ENCODE measurements around the gene PACSIN1.

Gene PACSIN1

DNA sequence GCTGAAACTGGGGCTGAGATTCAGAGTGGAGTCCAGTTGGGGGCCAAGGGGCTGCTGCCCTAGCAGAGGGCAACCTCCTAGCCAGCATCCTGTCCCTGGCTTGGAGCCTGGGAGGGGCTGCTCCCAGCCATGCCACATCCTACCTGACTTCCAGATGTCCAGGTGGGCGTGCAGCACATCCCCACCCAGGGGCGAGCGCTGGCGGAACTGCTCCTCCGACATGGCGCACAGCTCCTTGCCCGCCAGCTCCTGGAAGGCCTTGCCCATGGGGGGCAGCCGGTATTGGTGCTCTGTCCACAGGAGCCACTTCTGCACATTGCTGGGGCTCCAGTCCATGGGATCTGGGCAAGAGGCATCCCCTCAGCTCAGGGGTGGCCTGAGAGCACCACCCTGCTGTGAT is 75.0 kb downstream of the PACSIN1 start:
- no peaks in the 10 kb centered on the region for H3K79me2 ChIP-seq (ENCODE audit: low read length)
- H3K27me3 ChIP-seq (ENCODE audit: low read depth, low read length): no peaks in the 10 kb centered on the region
- no peaks in the 10 kb centered on the region for H3K4me1 ChIP-seq (ENCODE audit: low read length)
- no peak overlapping the region for H3K9ac ChIP-seq (ENCODE audit: low read length)
- no peak overlapping the region for H2AFZ ChIP-seq (ENCODE audit: low read depth, low read length)
- H3K4me3 ChIP-seq (ENCODE audit: low read length): no peak overlapping the region
- TF ChIP-seq, protein P1, sequence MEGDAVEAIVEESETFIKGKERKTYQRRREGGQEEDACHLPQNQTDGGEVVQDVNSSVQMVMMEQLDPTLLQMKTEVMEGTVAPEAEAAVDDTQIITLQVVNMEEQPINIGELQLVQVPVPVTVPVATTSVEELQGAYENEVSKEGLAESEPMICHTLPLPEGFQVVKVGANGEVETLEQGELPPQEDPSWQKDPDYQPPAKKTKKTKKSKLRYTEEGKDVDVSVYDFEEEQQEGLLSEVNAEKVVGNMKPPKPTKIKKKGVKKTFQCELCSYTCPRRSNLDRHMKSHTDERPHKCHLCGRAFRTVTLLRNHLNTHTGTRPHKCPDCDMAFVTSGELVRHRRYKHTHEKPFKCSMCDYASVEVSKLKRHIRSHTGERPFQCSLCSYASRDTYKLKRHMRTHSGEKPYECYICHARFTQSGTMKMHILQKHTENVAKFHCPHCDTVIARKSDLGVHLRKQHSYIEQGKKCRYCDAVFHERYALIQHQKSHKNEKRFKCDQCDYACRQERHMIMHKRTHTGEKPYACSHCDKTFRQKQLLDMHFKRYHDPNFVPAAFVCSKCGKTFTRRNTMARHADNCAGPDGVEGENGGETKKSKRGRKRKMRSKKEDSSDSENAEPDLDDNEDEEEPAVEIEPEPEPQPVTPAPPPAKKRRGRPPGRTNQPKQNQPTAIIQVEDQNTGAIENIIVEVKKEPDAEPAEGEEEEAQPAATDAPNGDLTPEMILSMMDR (IDR thresholded peaks at IDR 0.05; ENCODE audit: low read depth, low read length): no peak
- TF ChIP-seq EZH2phosphoT487 (IDR thresholded peaks at IDR 0.05; ENCODE audit: low read depth): no peak
- no peak overlapping the region for H3K4me2 ChIP-seq (ENCODE audit: low read length)
- no peaks in the 10 kb centered on the region for H3K36me3 ChIP-seq (replicated peaks; ENCODE audit: low read depth, low read length)
- H3K9me3 ChIP-seq (ENCODE audit: insufficient read depth, low read length): no peaks in the 10 kb centered on the region
- no peak overlapping the region for H3K27ac ChIP-seq (ENCODE audit: low read length)
- no peaks in the 10 kb centered on the region for H4K20me1 ChIP-seq (ENCODE audit: insufficient read depth, low read length)

DNA sequence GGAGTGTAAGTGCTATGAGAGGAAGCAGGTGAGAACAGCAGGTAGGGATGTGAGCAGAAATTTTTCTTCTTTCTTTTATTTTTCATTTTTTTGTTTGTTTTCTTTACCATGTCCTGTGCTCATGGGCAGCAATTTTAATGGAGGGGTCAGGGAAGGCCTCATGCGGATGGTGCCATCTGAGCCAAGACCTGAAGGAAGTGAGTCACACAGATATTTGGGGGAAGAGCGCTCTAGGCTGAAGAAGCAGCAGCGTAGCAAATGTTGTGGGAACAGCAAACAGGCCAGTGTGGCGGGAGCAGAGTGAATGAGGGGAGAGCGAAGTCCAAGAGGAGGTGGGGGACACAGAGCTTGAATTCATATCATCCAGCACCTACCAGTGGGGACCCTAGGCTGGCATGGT is 77.5 kb downstream of the PACSIN1 start:
- Histone ChIP-seq H3K4me3 (ENCODE audit: low read length) (no peak overlapping the region), H3K9ac (ENCODE audit: low read length) (no peak overlapping the region), H3K27me3 (ENCODE audit: low read depth, low read length) (no peaks in the 10 kb centered on the region), H3K27ac (ENCODE audit: low read length) (no peak overlapping the region), H3K79me2 (ENCODE audit: low read length) (no peaks in the 10 kb centered on the region), H3K36me3 (replicated peaks; ENCODE audit: low read depth, low read length) (no peaks in the 10 kb centered on the region), H4K20me1 (ENCODE audit: insufficient read depth, low read length) (no peaks in the 10 kb centered on the region), H3K9me3 (ENCODE audit: insufficient read depth, low read length) (no peaks in the 10 kb centered on the region), H3K4me2 (ENCODE audit: low read length) (no peak overlapping the region), H3K4me1 (ENCODE audit: low read length) (no peaks in the 10 kb centered on the region), H2AFZ (ENCODE audit: low read depth, low read length) (no peak overlapping the region)
- no peak for TF ChIP-seq EZH2phosphoT487 (IDR thresholded peaks at IDR 0.05; ENCODE audit: low read depth)
- TF ChIP-seq, protein P1 (IDR thresholded peaks at IDR 0.05; ENCODE audit: low read depth, low read length): no peak

DNA sequence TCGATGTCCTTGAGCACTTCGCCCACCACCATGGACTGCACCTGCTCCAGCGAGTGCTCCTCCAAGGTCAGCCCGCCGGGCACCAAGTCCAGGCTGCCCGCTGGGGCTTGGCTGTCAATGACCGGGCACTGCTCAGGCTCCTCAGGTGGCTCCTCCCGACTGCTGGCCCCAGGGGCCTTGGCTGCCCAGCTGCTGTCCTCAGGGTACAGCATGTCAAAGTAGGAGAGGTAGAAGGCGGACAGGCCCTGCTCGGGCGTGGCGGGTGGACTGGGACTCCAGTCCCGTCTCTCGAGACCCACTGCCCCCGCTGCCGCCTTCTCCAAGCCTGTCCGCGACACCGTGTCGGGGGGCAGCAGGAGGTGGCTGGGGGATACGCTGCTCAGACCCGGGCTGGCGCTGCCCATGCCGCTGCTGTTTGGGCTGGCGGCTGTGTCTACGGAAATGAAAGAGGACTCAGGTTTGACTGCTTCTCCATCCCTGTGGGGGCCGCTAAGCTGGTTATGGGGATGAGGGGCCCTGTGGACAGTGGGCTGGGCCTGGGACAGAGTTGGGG is 78.3 kb downstream of the PACSIN1 start:
- Histone ChIP-seq H2AFZ (ENCODE audit: low read depth, low read length) (no peak overlapping the region), H4K20me1 (ENCODE audit: insufficient read depth, low read length) (no peaks in the 10 kb centered on the region), H3K4me2 (ENCODE audit: low read length) (no peak overlapping the region), H3K9ac (ENCODE audit: low read length) (no peak overlapping the region), H3K27ac (ENCODE audit: low read length) (no peak overlapping the region), H3K9me3 (ENCODE audit: insufficient read depth, low read length) (no peaks in the 10 kb centered on the region), H3K4me3 (ENCODE audit: low read length) (no peak overlapping the region), H3K36me3 (replicated peaks; ENCODE audit: low read depth, low read length) (no peaks in the 10 kb centered on the region), H3K79me2 (ENCODE audit: low read length) (no peaks in the 10 kb centered on the region), H3K4me1 (ENCODE audit: low read length) (no peaks in the 10 kb centered on the region), H3K27me3 (ENCODE audit: low read depth, low read length) (no peaks in the 10 kb centered on the region)
- TF ChIP-seq, protein P1 (IDR thresholded peaks at IDR 0.05; ENCODE audit: low read depth, low read length): no peak
- no peak for TF ChIP-seq EZH2phosphoT487 (IDR thresholded peaks at IDR 0.05; ENCODE audit: low read depth)

DNA sequence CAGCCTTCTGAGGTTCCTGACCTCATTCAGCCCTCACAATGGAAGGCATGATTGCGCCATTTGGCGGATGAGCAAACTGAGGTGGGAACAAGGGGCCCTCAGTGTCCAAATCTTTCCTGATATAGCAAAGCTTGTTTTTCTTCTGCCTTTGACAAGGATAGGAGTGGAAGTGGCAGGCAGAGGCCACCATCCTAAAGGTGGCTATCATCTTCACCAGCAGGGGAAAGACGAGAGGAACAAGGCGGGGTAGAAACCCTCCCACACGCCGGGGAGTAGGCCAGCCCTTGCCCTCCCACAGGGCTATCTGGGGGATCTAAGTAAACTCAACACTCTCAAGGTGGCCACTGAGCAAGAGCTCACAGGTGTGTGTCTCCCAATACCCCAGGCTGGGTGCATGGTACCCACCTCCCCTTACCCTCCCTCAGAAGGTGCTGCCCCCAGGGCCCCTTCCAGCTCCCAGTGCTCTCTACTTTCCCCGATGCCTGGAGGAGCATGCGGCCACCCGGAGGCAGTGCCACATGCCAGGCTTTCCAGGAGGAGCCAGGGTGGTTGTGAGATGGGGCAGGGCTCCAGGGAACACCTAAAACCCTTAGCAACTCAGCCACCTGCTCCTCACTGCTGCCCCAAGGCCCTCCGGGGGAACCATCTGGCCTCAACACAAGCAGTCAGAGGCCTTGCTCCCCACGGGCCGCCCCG is 79.0 kb downstream of the PACSIN1 start:
- Histone ChIP-seq H3K27me3 (ENCODE audit: low read depth, low read length) (no peaks in the 10 kb centered on the region), H3K4me1 (ENCODE audit: low read length) (no peaks in the 10 kb centered on the region), H4K20me1 (ENCODE audit: insufficient read depth, low read length) (no peaks in the 10 kb centered on the region), H3K9me3 (ENCODE audit: insufficient read depth, low read length) (no peaks in the 10 kb centered on the region), H3K4me2 (ENCODE audit: low read length) (no peak overlapping the region), H3K9ac (ENCODE audit: low read length) (no peak overlapping the region), H3K36me3 (replicated peaks; ENCODE audit: low read depth, low read length) (no peaks in the 10 kb centered on the region), H3K4me3 (ENCODE audit: low read length) (no peak overlapping the region), H2AFZ (ENCODE audit: low read depth, low read length) (no peak overlapping the region), H3K79me2 (ENCODE audit: low read length) (no peaks in the 10 kb centered on the region), H3K27ac (ENCODE audit: low read length) (no peak overlapping the region)
- TF ChIP-seq EZH2phosphoT487 (IDR thresholded peaks at IDR 0.05; ENCODE audit: low read depth): no peak
- TF ChIP-seq, protein P1 (IDR thresholded peaks at IDR 0.05; ENCODE audit: low read depth, low read length): no peak
